Mucosa of rectum (tissue), 2 donors: ENCODE data around the gene CYB5R3.
A peak's percentile ranks its signal among the peaks of the same experiment; 100 is the strongest.

Source experiments
- H3K27ac ChIP-seq, 2 donors: one replicate each; pipeline ENCODE4 v1.7.0; 2013; ENCODE audit warnings: inconsistent platforms in 2 of 2, low read depth in 2 of 2, low read length in 2 of 2
- H3K27me3 ChIP-seq, 2 donors: one replicate each; pipeline ENCODE4 v1.7.0; 2013; ENCODE audit warnings: low read length in 2 of 2; ENCODE audit not compliant: control insufficient read depth in 2 of 2, insufficient read depth in 2 of 2
- H3K36me3 ChIP-seq, 2 donors: one replicate each; pipeline ENCODE4 v1.7.0; 2013; ENCODE audit warnings: low read length in 2 of 2; ENCODE audit not compliant: control insufficient read depth in 2 of 2, insufficient read depth in 2 of 2
- H3K4me1 ChIP-seq, 2 donors: one replicate each; pipeline ENCODE4 v1.7.0; 2013; ENCODE audit warnings: low read length in 2 of 2, mild to moderate bottlenecking in 1 of 2; ENCODE audit not compliant: control insufficient read depth in 2 of 2, insufficient read depth in 2 of 2
- H3K4me3 ChIP-seq, 2 donors: one replicate each; pipeline ENCODE4 v1.7.0; 2013; ENCODE audit warnings: low read length in 2 of 2
- H3K9ac ChIP-seq, 2 donors: one replicate each; pipeline ENCODE4 v1.7.0; 2013; ENCODE audit warnings: low read length in 2 of 2, low read depth in 1 of 2, mild to moderate bottlenecking in 1 of 2
- H3K9me3 ChIP-seq, 2 donors: one replicate each; pipeline ENCODE4 v1.7.0; 2013; ENCODE audit warnings: low read length in 2 of 2; ENCODE audit not compliant: control insufficient read depth in 2 of 2
- donor health status: healthy.
- donor health status: Normal muscosa, but diverticular disease.

Gene CYB5R3

DNA sequence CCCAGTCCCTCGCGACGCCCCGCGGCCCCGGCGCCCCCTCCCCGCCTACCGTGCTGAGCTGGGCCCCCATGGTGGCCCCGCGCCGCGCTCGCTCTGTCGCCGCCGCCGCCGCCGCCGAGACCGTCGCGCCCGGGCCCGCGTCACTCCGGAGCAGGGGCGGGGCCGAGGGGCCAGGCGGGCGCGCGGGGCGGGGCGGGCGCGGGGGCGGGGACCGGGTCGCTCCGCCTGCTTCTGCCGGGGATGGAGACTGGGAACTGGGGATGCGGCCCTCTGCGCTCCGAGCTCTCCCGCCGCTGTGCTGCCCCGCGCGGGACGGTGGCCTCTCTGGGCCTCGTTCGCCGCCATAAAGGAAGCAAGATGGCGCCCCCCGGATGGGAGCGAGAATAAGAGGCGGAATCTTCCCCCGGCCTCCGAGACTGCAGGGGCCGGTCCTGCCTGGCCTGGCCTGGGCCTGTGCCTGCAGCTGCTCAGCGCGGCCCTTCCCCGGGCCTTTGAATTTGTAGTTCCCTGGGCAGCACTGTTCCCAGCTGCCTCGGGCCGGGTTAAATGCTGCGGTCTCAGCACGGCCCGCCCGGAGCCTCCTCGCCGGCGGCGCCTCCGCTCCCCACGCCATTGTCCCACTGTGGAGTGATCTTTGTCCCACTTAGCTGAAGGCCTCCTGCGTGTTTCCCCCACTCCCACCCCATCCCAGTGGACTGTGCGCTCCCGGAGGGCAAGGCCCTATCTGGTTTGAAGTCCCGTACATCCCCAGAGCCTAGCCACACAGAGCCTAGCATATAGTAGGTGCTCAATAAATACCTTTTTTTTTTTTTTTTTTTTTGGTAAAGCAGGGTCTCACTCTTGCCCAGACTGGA lies at the start of gene CYB5R3:
Gene CYB5R3, minus strand, starts transcription at position 147 of the 854 bp plus-strand sequence. Its CDS starts 77 bp downstream, at position 70.
- peak within 1 kb of the TSS; percentile 91 to 96 for H3K27ac ChIP-seq
- H3K9ac ChIP-seq: peak within 1 kb of the TSS; percentile 87 to 94
- H3K9me3 ChIP-seq: no peaks in the 10 kb centered on the region
- no peaks in the 10 kb centered on the region for H3K27me3 ChIP-seq
- peak within 1 kb of the TSS; percentile 82 to 93 for H3K4me3 ChIP-seq
- H3K4me1 ChIP-seq: peaks cover 42 to 46% of the 10 kb centered on the region in 2 donors
- no peaks in the 10 kb centered on the region for H3K36me3 ChIP-seq

- Histone ChIP-seq H3K27ac (peak overlapping the region; percentile 56 to 62), H3K4me3 (no peak overlapping the region), H3K36me3 (no peaks in the 10 kb centered on the region), H3K9me3 (no peaks in the 10 kb centered on the region), H3K9ac (no peak overlapping the region), H3K4me1 (peaks cover 0 to 10% of the 10 kb centered on the region in 2 donors), H3K27me3 (no peaks in the 10 kb centered on the region)
Observed at GRCh38 chr22:42697542-42698013, 48.4 kb upstream of the CYB5R3 start.

DNA sequence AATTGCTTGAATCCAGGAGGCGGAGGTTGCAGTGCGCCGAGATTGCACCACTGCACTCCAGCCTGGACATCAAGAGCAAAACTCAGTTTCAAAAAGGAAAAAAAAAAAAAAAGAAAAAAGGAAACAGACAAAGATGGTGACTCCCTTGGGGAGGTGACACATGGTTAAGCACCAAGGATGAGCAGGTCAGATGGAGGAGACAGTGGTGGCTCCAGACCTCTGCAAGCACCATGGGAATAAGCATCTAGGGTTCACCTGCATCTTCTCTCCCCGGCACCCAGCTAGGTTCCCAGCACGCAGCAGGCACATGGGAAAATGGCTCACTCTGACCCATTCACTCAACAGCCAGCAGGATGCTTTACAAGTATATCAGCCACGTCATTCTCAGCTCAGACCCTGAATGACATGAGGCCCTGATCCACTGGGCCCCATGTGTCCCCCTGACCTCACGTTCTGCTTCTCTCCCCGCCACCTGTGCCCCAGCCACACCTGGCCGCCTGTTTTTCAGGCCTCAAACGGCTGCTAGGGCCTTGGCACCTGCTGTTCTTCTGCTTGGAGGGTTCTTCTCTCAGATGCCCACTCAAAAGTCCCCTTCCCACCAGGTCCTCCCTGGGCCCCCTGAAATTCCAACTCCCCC lies 47.3 kb upstream of the CYB5R3 start:
- H3K4me3 ChIP-seq: no peak overlapping the region
- peak overlapping the region in 1 of 2 donors; percentile 56 for H3K27ac ChIP-seq
- no peaks in the 10 kb centered on the region for H3K27me3 ChIP-seq
- H3K4me1 ChIP-seq: peaks cover 0 to 10% of the 10 kb centered on the region in 2 donors
- H3K9me3 ChIP-seq: no peaks in the 10 kb centered on the region
- no peaks in the 10 kb centered on the region for H3K36me3 ChIP-seq
- no peak overlapping the region for H3K9ac ChIP-seq

GRCh38 chr22:42695294-42695693 lies 46.1 kb upstream of the CYB5R3 start:
- no peaks in the 10 kb centered on the region for H3K27me3 ChIP-seq
- no peak overlapping the region for H3K9ac ChIP-seq
- no peaks in the 10 kb centered on the region for H3K36me3 ChIP-seq
- H3K4me1 ChIP-seq: peaks cover 0 to 10% of the 10 kb centered on the region in 2 donors
- no peaks in the 10 kb centered on the region for H3K9me3 ChIP-seq
- H3K27ac ChIP-seq: no peak overlapping the region
- H3K4me3 ChIP-seq: no peak overlapping the region

DNA sequence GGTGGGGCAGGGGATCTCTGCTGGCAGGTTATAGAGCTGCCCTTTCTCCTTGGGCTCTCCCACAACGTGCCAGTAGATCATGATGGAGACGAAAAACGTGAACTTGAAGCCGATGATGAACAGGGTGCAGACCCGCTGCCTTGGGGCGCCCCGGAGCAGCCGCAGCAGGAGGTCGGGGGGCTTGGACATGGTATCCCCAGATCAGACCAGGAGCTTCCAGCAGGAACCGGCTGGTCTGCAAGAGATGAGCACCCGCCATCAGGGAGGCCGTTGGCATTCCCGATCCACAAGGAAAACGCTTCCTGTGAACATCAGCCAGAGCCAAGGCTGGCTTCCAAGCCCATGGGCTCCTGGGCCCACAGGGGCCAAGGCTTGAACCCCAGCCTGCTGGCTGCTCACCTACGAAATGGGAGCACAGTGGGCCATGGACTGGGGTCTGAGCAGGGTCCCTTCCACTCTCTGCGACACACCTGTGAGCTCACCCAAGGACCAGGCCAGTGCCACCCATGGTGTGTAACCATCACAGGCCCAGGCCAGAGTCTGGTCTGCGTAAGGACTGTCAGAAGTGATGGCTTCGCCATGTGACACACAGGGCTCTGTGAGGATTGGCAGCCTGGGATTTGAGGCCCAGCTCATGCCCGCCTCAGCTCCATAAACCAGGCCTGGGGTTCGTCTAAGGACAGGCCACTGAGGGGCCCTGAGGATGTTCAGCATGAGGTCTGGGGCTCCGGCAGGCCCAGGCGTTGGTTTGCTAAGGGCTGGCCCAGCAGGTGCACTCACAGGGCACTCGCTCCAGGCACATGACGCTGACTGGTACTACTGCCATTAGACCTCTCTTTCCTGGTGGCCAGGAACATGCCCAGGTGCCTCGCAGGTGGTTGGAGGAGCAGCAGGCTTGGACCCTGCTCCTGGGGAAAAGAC lies 44.8 kb upstream of the CYB5R3 start:
- no peak overlapping the region for H3K4me3 ChIP-seq
- no peak overlapping the region for H3K9ac ChIP-seq
- no peak overlapping the region for H3K27ac ChIP-seq
- no peaks in the 10 kb centered on the region for H3K36me3 ChIP-seq
- H3K4me1 ChIP-seq: peaks cover 0 to 6% of the 10 kb centered on the region in 2 donors
- no peaks in the 10 kb centered on the region for H3K9me3 ChIP-seq
- no peaks in the 10 kb centered on the region for H3K27me3 ChIP-seq

DNA sequence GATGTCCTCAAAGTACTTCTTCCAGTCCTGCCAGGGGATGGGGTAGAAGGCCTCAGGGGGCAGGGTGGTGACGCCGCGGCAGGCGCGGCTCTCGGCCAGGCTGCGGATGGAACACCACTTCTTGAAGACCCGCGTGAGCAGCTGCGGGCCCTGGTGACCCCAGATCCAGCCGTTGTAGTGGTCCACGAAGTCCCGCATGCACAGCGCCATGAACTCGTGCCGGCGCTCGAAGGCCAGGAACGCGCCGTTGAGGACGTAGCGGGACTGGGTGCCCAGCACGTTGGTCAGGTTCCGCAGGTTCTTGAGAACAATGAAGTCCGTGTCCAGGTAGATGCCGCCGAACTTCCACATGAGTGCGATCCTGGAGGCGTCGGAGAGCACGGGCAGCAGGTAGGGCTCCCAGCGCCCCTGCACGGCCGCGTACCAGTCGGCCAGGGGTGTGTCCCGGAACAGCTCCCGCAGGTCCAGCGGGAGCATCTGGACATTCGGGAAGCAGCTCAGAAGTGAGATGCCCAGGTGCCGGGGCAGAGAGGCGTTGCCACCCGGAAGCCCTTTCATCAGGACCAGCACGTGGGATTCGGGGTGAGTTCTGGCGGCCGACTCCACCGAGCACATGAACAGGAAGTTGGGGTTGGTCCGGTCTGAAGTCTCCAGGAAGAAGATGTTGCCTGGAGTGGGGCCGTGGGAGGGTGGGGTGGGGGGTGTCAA lies 44.0 kb upstream of the CYB5R3 start:
- Histone ChIP-seq H3K27me3 (no peaks in the 10 kb centered on the region), H3K36me3 (no peaks in the 10 kb centered on the region), H3K4me3 (no peak overlapping the region), H3K9ac (no peak overlapping the region), H3K27ac (no peak overlapping the region), H3K4me1 (peaks cover 6 to 11% of the 10 kb centered on the region in 2 donors), H3K9me3 (no peaks in the 10 kb centered on the region)

- Histone ChIP-seq H3K27ac (no peak overlapping the region), H3K4me3 (no peak overlapping the region), H3K9ac (no peak overlapping the region), H3K9me3 (no peaks in the 10 kb centered on the region), H3K27me3 (no peaks in the 10 kb centered on the region), H3K36me3 (no peaks in the 10 kb centered on the region), H3K4me1 (peaks cover 11 to 15% of the 10 kb centered on the region in 2 donors)
Observed at GRCh38 chr22:42692239-42693054, 43.3 kb upstream of the CYB5R3 start.

GRCh38 chr22:42691440-42691839 lies 42.2 kb upstream of the CYB5R3 start:
- Histone ChIP-seq H3K9me3 (no peaks in the 10 kb centered on the region), H3K27me3 (no peaks in the 10 kb centered on the region), H3K4me1 (peaks cover 12 to 15% of the 10 kb centered on the region in 2 donors), H3K9ac (no peak overlapping the region), H3K27ac (peak overlapping the region in 1 of 2 donors; percentile 2), H3K36me3 (no peaks in the 10 kb centered on the region), H3K4me3 (no peak overlapping the region)
